ENCODE measurements around the gene CFAP57. TPM values are rescaled to one million over a fixed set of nuclear protein-coding genes. Genes with fewer than 3 reads are reported as not detected.
A peak's percentile ranks its signal among the peaks of the same experiment; 100 is the strongest.

Gene CFAP57
- total RNA-seq, 1 donor from 2014 or later = 1.4 TPM

DNA sequence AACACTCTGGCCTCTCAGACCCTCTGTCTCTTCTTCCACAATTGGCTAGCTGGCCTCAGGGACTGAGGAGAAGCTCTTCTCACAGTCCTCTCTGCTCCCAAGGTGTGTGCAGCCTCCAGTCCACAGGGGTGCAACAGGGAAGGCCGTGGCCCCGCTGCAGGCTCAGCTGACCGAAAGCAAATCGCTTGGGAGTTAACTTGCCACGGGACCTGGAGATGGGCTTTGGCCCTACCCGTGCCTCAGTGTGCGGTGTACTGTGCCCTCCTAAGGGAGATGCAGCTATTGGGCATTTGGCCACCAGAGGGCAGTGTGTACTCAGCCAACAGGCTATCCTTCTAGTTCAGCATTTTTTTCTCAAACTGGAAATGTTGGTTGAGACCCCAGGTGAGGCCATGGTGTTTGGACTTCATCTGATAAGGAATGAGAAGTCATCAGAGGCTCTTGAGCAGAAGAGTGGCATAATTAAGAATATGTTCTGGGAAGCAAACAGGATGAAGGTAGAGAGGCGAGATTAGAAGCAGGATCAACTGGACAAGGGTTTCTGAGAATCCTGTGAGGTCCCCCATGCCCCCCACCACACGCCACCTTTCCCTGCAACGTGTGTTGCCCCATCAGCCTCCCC is 55.1 kb downstream of the CFAP57 start:
- DNase-seq = peak; percentile 34

- no peak for DNase-seq
These were observed 58.0 kb downstream of the CFAP57 start for GRCh38 chr1:43229826-43230780.

DNA sequence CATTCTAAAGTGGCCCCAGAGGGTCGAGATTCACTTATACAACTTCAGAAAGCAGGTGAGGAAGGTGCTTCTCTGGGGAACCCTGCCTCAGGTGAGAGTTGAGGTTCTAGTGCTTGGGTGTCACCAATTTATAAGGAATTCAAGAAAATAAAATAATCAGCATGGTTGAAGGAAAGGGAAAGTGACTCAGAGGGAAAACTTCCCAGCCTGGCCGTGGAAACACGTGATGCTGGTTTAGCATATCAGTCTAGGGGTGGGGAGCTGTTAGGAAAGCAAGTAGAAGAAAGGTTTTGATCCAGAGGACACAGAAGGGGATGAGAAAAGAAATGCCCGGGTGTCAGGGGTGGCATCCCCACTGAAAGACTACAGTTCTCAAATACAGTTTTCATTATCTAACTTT is 59.9 kb downstream of the CFAP57 start:
- DNase-seq = no peak

- DNase-seq = peak; percentile 61
These were observed 60.4 kb downstream of the CFAP57 start for GRCh38 chr1:43232482-43232881.

DNA sequence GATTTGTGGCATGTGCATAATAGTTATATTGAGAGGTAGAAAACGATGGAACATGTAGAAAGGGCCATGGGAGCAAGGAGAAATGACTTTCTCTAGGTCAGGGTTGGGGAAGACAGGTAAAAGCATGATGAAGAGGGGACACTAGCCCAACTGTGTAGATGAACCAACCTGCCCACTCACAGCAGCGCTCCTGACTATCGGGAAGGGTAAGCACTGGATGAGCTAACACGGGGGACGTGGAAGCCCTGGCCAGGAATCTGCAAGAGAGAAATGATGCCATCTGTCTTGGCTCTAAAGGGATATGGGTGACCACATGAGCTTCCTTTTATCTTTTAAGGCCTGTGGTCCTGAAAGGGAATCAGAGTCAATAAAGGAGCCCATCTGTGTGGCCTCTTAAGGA is 61.5 kb downstream of the CFAP57 start:
- DNase-seq = no peak

DNA sequence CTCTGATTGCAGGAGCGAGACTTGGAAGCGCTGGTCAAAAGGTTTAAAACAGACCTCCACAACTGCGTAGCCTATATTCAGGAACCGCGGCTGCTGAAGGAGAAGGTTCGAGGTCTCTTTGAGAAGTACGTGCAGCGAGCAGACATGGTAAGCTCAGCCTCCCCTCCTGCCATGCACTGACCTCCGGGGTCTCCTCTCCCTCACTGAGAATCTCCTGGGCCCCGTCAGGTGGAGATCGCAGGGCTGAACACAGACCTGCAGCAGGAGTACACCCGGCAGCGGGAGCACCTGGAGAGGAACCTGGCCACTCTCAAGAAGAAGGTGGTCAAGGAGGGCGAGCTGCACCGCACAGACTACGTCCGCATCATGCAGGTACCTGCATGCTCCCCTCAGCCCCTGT is 62.1 kb downstream of the CFAP57 start:
- DNase-seq = no peak

DNA sequence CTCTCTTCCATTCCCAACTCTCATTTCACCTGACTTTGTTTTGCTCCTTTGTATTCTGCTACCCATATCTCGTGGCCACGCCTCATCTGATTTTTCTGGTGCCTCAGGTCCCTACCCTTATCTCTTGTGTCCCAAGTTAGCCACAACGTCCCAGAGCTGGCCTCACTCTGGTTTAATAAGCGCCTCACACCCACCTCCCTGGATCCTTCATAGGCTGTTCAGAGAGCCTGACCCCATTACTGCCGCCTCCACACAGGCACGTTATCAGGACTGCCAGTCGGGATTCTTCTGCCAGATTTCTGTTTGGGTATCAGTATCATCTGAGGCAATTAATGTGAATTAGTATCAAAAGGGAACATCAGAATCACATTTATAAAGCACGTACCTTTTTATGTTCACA is 62.9 kb downstream of the CFAP57 start:
- no peak for DNase-seq

DNA sequence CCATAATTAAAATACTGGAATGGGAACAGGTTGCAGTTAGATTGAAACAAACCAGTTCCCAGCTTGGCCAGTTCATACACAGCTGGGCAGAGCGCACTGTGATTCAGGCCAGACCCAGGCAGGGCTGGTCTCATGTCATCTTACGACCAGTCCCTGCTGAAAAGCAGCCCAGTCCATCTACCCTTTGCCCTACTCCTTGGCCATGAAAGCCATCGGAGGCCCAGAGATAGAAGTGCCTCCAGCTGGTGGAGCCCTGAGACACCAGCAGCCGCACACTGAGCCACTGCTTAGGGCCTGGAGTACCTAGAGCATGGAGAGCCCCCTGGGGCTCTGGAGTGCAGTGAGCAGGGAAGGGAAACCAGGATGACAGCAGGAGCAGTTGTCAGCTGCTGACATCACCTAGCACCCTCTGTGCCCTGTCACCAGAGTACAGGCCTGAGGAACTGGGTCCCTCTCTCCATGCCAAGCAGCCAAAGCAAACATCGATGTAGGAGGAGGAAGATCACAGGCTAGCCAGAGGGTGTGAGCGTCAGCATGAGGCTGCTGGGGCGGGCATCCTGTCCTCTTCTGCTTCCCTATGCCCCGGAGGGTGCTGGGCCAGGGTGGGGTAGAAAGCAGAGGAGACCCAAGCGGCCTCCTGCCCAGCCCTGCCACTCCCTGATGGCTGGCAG is 63.5 kb downstream of the CFAP57 start:
- DNase-seq = no peak

GRCh38 chr1:43237121-43237520 is 65.0 kb downstream of the CFAP57 start:
- no peak for DNase-seq

DNA sequence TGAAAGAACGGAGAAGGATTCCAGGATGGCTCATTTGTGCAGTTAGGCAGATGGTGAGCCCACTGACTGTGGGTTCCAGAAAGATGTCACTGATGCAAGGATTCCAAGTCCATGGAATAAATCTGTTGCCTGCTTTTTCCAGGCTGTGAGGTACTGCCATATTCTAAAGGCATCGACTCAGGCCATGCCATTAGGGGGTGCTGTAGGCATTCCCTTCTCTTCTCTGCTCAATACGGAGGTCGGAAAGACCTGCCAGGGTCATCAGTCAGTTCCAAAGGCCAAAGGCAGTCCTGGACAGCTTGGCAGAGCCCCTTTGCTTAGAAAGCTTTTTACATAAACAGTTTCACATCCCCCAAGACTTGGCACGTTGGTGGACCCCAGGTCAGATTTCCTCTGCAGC is 66.0 kb downstream of the CFAP57 start:
- peak; percentile 28 for DNase-seq

DNA sequence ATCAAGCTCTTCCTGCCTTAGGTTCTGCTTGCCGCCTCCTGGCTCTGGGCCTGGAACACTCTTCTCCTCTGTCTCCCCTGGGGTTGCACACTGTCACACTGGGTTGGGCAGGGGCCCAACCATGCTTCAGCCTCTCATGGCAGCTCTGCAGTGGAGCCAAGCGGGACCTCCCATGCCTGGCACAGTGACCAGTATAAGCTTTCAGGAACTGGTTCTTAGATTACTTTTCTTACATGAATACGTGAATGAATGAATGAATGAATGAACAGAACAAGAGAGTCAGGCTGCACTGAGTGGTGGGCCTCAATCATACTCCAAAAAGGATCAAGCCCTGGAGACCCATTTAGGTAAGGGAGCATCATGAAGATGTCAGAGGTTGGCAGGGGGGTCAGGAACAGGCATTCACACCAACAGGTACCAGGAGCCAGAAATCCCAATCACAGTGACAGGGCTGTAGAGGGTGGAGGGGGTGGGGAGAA is 66.9 kb downstream of the CFAP57 start:
- no peak for DNase-seq

DNA sequence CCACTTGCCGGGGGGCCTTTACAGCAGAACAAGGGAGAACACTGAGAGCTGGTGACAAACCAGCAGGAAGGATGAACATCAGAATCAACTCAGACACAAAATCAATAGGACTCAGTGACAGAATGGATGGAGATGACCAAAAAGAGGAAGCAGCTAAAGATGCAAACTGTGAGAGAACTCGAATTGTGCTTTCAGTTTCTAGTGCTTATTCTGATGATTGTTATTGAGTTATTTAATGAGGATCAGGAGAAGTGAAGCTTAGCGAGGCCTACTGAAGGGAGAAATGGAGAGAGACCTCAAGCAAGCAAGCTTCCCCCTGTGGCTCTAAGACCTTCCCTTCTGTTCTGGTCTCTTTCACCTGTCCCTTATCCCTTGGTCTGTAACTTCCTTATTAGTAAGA is 67.4 kb downstream of the CFAP57 start:
- DNase-seq = no peak

- DNase-seq = no peak
These were observed 69.3 kb downstream of the CFAP57 start for GRCh38 chr1:43241413-43241836.

DNA sequence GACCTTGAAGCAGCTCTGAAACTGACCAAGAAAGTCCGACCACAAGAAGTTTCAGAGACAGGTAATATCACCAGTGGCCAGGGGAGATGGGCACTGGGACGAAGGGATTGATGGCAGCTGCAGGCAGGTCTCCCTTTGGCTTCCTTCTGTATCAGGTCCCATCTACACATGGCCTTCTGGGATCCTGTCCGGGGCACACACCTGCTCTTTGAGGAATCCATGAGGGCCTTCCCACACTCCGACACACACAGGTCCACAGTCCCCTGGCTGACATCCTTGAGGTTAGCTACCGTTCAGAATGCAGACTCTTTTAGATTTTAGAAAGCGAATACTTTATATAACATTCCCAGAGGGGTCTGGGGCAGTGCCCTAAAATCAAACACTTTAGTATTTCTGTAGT is 71.2 kb downstream of the CFAP57 start:
- no peak for DNase-seq

GRCh38 chr1:43246466-43247213 is 74.5 kb downstream of the CFAP57 start:
- DNase-seq = no peak

DNA sequence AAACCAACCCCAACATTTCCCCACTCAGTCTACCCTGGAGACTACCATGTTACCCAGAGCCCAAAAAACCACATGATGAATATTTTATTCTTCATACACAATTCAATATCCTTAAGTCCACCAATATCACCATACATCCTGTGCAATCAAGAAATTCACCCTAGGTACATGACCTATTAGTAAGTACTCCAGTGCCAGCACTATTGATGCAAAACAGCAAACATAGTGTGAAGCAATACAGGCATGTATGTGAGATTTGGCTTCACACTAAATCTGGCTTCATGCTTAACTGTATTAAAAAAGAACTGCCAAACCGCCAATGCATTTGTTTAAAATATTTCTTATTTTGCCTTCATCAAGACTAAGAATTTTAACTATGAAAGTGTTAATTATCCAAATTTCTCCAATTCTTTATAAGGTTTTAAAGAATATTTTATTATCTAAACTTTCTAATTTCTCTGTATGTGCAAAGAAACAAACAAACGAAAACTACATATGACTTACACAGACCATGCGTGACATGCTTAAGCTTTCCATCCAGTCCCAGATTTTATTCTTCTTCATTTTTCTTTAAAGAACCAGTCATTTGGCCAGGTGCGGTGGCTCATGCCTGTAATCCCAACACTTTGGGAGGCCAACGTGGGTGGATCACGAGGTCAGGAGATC is 75.3 kb downstream of the CFAP57 start:
- no peak for DNase-seq

DNA sequence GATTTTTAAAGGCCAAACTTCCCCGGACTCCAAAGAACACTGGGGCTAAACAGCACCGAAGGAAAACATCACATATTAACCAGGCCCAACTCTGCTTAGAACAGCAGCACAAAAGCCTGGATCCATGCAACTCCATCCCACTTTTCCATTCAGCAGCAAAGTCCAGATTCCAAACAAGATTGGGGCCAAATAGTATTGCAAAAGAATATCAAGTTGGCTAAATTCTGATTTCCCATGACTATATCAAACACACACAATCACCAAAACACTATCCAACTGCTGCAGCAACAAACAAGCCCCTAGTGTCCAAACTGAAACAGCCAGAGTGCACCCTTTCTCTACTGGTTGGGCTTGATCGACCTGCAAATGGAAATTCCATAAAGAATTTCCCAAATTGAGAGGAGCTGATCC is 78.2 kb downstream of the CFAP57 start:
- DNase-seq = no peak

DNA sequence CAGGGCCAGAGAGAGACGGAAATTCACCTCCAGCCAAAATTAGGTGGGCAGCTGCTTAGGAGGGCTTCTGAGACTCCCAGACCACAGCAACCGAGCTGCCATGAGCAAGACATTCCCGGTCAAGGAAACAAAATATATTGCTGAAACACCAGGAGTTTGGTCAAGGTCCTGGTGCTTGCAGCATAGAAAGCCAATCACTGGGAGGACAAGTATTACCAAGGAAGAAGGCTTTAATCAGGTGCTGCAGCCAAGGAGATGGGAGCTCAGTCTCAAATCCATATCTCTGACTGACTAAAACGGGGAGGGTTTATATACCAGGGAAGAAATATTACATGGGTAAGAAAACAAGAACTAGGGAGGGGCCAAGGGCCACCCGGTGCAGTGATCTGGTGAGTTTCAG is 78.9 kb downstream of the CFAP57 start:
- no peak for DNase-seq

DNA sequence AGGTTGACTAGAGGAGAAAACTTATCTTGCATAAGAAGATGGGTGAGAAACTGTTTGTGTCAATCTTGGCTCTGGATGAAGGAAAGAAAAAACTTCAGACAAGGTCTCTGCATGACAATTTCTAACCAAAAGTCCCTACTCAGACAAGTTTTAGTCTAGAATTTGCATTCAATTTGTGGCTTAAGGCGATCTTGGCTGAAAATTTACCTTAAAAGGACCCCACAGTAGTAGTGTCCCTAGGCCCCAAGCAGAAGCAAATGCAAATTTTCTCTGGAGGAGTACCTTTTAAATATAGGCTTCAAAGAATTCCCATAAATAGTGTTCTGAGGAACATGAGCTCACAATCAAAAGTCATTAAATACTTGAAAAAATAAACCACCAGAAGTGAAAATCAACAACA is 80.1 kb downstream of the CFAP57 start:
- DNase-seq = no peak

GRCh38 chr1:43253173-43253572 is 81.0 kb downstream of the CFAP57 start:
- no peak for DNase-seq

GRCh38 chr1:43253876-43254275 is 81.7 kb downstream of the CFAP57 start:
- DNase-seq = no peak
